HK-2 (cell line): Measurements from ENCODE around the gene HEMGN.

Source experiments
- DNase-seq: peaks from one replicate; pipeline ENCODE4 v3.0.0-alpha.2; 2018; ENCODE audit not compliant: unreplicated experiment

Gene HEMGN

DNA sequence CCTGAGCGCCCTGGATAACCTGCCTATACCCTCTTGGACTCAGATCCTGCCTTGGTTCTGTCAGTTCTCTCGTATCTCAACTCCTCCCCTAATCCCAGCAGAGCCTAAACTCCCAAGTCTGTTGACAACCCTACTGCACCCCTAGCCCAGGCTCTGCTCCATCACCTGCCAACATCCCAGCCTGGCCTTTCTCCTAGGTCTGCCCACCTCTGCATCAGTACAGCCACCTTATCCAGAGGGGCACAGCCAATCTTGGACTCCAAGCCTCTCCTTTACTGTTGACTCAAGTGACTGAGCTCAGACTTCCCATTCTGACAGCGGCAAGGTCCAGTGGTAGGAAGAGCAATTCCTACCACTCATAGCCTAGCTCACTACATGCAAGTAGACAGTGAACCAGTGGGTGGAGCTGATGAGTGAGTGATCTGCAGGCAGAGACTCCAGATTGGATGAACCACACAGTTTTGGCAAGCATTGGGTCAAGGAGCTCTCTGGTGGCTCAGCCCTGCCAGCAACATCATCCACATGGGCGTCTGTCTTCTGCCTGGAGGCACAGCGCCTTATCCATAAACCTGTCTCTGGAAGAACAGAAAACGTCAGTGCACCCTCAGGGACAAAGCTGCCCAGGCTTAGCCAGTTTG lies 42.2 kb downstream of the HEMGN start:
- no peak for DNase-seq

DNA sequence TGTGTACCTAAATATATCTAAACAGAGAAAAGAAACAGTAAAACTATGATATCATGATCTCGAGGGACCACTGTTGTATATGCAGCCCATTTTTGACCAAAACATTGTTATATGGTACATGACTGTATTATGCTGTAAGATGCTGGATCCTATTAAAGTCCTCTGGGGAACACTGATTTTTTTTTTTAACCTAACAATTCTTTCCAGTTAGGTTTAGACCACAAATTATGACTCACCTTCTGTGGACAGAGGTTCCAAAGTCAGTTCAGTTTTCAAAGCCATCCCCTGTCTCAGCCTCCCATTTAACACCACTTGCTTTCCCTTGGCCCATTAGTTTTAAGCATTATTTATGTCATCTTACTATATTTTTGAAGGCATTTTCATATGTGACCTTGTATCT lies 42.8 kb downstream of the HEMGN start:
- DNase-seq = no peak

DNA sequence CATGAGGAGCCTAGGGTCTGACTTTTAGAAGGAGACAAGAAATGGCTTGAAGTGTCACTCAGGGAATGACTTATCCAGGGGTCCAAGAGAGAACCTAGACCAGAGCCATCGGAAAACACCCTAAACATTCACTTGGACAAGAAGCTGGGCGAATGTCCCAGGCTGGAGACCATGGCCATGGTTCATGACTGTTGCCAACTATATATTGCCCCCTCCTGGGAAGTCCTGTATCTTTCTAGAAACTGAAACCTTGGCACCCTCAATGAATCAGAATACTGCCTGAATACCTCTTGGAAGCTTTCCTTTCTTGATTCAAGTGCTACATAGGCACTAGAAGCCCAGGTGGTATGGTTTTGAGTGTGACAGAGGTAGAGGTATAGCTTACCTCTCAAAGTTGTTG lies 45.6 kb downstream of the HEMGN start:
- no peak for DNase-seq

DNA sequence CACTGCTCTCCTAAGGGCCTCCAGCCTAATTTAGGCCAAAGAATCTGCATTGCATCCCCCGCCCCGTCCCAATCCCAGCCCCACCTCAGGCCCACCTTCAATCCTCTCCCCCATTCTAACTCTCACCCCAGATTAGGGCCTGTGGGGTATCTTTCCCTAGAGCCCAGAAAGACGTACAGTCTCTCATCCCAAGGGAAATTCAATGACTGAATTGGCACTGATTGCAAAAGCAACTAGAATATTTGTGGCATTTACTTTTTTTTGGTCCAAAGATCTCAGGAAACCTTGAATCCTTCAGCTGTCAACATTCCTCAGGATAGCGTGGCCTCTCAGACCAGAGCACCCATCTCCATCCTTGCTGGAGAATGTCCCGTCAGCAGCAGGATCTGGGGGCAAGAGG lies 46.2 kb downstream of the HEMGN start:
- no peak for DNase-seq

DNA sequence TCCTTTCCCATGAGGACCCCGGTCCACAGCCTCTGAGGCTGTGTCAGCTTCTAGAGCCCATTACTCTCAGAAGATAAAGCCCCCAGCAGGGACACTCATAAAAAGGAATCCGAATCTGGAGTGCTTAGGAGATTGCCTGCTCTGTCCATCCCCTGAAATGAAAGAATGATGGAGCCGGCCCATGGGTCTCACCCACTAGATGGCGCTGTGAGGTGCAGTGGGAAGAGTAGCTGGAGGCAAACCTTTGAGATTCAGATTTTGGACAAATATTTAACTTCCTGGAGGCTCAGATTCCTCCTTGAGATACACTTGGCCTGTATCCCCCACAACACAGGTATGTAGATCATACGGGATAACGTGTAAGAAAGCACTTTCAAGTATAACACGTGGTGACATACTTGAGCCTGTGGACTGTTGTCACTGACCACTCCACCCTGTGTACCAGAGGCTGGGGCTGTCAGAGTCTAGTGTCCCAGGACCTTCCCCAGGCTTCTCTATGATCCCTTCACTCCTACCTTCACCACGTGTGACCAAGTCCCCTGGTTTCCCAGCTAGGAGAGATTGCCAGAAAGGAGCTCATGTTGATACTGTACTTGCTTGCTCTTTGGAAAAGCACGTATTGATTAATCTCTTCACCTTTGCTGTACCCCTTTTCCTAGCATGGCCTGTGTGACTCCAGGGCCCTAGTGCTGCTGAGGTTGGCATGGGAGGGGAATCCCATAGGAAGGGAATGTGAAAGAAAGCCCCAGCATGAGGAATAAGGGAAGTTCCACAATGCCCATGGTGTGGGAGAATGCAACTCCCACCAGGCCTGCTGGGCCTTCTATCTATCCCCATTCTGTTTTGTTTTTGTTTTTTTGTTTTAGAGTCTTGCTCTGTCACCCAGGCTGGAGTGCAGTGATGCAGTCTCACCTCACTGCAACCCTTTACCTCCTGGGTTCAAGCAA lies 47.8 kb downstream of the HEMGN start:
- no peak for DNase-seq

DNA sequence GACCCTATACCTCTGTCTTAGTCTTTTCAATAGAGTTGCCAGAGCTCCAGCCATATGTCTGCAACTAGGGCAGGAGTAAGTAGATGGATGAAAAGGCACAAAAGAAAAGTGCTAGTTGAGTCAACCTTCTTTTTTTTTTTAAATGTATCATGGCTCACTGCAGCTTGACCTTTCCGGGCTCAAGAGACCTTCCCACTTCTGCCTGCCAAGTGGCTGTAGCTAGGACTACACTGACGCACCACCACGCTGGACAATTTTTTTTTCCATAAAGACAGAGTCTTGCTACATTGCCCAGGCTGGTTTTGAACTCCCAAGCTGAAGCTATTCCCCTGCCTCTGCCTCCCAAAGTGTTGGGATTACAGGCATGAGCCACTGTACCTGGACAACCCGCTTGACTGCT lies 57.6 kb downstream of the HEMGN start:
- DNase-seq = no peak
